ENCODE results near the gene CITED2. TPM values are rescaled to one million over a fixed set of nuclear protein-coding genes. Genes with fewer than 3 reads are reported as not detected.

CITED2 gene
- total RNA-seq, 1 donor from 2014 or later = 122 TPM

GRCh38 chr6:139402876-139403386, 28.5 kb upstream of the CITED2 start:
- Mint-ChIP-seq H3K9me3 (no peaks in the 10 kb centered on the region), H3K27me3 (ENCODE audit: low read depth) (no peaks in the 10 kb centered on the region), H3K27ac (ENCODE audit: unreplicated experiment) (peak overlapping the region; percentile 16), H3K4me1 (peaks cover 17% of the 10 kb centered on the region), H3K4me3 (no peak overlapping the region), H3K36me3 (ENCODE audit: low read depth) (no peaks in the 10 kb centered on the region)
- no peak for TF ChIP-seq CTCF (conservative IDR thresholded peaks at IDR 0.05)
- no peak for DNase-seq (ENCODE audit: low read depth, low spot score)

GRCh38 chr6:139398658-139399057, 24.2 kb upstream of the CITED2 start:
- H3K9me3 Mint-ChIP-seq = no peaks in the 10 kb centered on the region
- TF ChIP-seq CTCF (conservative IDR thresholded peaks at IDR 0.05) = no peak
- no peak for DNase-seq (ENCODE audit: low read depth, low spot score)
- H3K4me3 Mint-ChIP-seq = no peak overlapping the region
- H3K27me3 Mint-ChIP-seq (ENCODE audit: low read depth) = no peaks in the 10 kb centered on the region
- H3K4me1 Mint-ChIP-seq = peaks cover 26% of the 10 kb centered on the region
- H3K27ac Mint-ChIP-seq (ENCODE audit: unreplicated experiment) = no peak overlapping the region
- H3K36me3 Mint-ChIP-seq (ENCODE audit: low read depth) = no peaks in the 10 kb centered on the region

- H3K27me3 Mint-ChIP-seq (ENCODE audit: low read depth) = no peaks in the 10 kb centered on the region
- DNase-seq (ENCODE audit: low read depth, low spot score) = no peak
- no peak overlapping the region for H3K27ac Mint-ChIP-seq (ENCODE audit: unreplicated experiment)
- no peaks in the 10 kb centered on the region for H3K9me3 Mint-ChIP-seq
- H3K36me3 Mint-ChIP-seq (ENCODE audit: low read depth) = no peaks in the 10 kb centered on the region
- TF ChIP-seq CTCF (conservative IDR thresholded peaks at IDR 0.05) = no peak
- peaks cover 32% of the 10 kb centered on the region for H3K4me1 Mint-ChIP-seq
- H3K4me3 Mint-ChIP-seq = no peak overlapping the region
Measured at GRCh38 chr6:139395891-139396301, 21.4 kb upstream of the CITED2 start.

GRCh38 chr6:139395371-139395770, 20.9 kb upstream of the CITED2 start:
- Mint-ChIP-seq H3K9me3 (no peaks in the 10 kb centered on the region), H3K4me3 (no peak overlapping the region), H3K4me1 (peaks cover 32% of the 10 kb centered on the region), H3K27me3 (ENCODE audit: low read depth) (no peaks in the 10 kb centered on the region), H3K36me3 (ENCODE audit: low read depth) (no peaks in the 10 kb centered on the region), H3K27ac (ENCODE audit: unreplicated experiment) (no peak overlapping the region)
- DNase-seq (ENCODE audit: low read depth, low spot score) = no peak
- no peak for TF ChIP-seq CTCF (conservative IDR thresholded peaks at IDR 0.05)

GRCh38 chr6:139394027-139394649, 19.7 kb upstream of the CITED2 start:
- DNase-seq (ENCODE audit: low read depth, low spot score) = no peak
- H3K4me1 Mint-ChIP-seq = peaks cover 32% of the 10 kb centered on the region
- H3K27me3 Mint-ChIP-seq (ENCODE audit: low read depth) = no peaks in the 10 kb centered on the region
- H3K4me3 Mint-ChIP-seq = no peak overlapping the region
- H3K27ac Mint-ChIP-seq (ENCODE audit: unreplicated experiment) = peak overlapping the region; percentile 81
- H3K9me3 Mint-ChIP-seq = no peaks in the 10 kb centered on the region
- no peaks in the 10 kb centered on the region for H3K36me3 Mint-ChIP-seq (ENCODE audit: low read depth)
- TF ChIP-seq CTCF (conservative IDR thresholded peaks at IDR 0.05) = no peak
